Keratinocyte (primary cell): Measurements from ENCODE around the gene VIPR1.

Experiments
- EZH2 ChIP-seq: IDR thresholded peaks from one replicate; pipeline ENCODE4 v1.6.1; 2012; ENCODE audit warnings: inconsistent platforms, mild to moderate bottlenecking, low read length, moderate library complexity
- TF ChIP-seq, protein P1 (sequence below), 3 experiments: IDR thresholded peaks in 1 of 3; conservative IDR thresholded peaks in 1 of 3; optimal IDR thresholded peaks in 1 of 3; 2 replicates in 2 of 3; 3 replicates in 1 of 3; pipeline versions ENCODE3 to v1.5.1; 2011; ENCODE audit warnings: low read length in 3 of 3, mild to moderate bottlenecking in 3 of 3, moderate library complexity in 2 of 3, control low read depth in 1 of 3, inconsistent platforms in 1 of 3; ENCODE audit not compliant: insufficient read depth in 2 of 3; ENCODE audit errors: extremely low read depth in 1 of 3

- TF ChIP-seq, protein P1, sequence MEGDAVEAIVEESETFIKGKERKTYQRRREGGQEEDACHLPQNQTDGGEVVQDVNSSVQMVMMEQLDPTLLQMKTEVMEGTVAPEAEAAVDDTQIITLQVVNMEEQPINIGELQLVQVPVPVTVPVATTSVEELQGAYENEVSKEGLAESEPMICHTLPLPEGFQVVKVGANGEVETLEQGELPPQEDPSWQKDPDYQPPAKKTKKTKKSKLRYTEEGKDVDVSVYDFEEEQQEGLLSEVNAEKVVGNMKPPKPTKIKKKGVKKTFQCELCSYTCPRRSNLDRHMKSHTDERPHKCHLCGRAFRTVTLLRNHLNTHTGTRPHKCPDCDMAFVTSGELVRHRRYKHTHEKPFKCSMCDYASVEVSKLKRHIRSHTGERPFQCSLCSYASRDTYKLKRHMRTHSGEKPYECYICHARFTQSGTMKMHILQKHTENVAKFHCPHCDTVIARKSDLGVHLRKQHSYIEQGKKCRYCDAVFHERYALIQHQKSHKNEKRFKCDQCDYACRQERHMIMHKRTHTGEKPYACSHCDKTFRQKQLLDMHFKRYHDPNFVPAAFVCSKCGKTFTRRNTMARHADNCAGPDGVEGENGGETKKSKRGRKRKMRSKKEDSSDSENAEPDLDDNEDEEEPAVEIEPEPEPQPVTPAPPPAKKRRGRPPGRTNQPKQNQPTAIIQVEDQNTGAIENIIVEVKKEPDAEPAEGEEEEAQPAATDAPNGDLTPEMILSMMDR (optimal IDR thresholded peaks at IDR 0.05 in 1 of 3, IDR thresholded peaks at IDR 0.05 in 1 of 3, conservative IDR thresholded peaks at IDR 0.05 in 1 of 3; ENCODE audit: extremely low read depth in 1 of 3, insufficient read depth in 2 of 3, low read length in 3 of 3), result no peak
- no peak for TF ChIP-seq EZH2
Observed at GRCh38 chr3:42546691-42547213, 44.3 kb downstream of the VIPR1 start.
